Spleen (tissue), 7 donors: ENCODE measurements around the gene CACNA2D1.
A peak's percentile ranks its signal among the peaks of the same experiment; 100 is the strongest.

Source experiments
- CTCF ChIP-seq, 11 experiments: fragments of 200-600 bp in 7 of 11; fragments of 450-650 bp in 4 of 11; sonication (generic) in 4 of 11; IDR thresholded peaks in 8 of 11; conservative IDR thresholded peaks in 3 of 11; 1 replicate in 7 of 11; 2 replicates in 4 of 11; pipeline versions ENCODE4 v1.4.0 to v1.8.0; 2016 to 2021; ENCODE audit warnings: antibody characterized with exemption in 11 of 11, inconsistent platforms in 4 of 11, mild to moderate bottlenecking in 1 of 11
- POLR2AphosphoS5 ChIP-seq, 3 donors: sonication (generic); formaldehyde crosslinking; IDR thresholded peaks; one replicate each; pipeline ENCODE4 v1.5.1; 2017; ENCODE audit warnings: antibody characterized with exemption in 3 of 3
- donor health status: DM: no; HTN: no; CAD: no; lungs with moderate emphysema.
- donor health status: DM: no; HTN: no; CAD: no.
- donor health status: DM: no; HTN: no; CAD: no.

GRCh38 chr7:82234457-82235049 is 209.0 kb downstream of the CACNA2D1 start:
- TF ChIP-seq CTCF (IDR thresholded peaks at IDR 0.05 in 8 of 11, conservative IDR thresholded peaks at IDR 0.05 in 3 of 11) (peak in 7 of 11 experiments; percentile 22 to 54 (median 38)), POLR2AphosphoS5 (IDR thresholded peaks at IDR 0.05) (no peak)
